Duodenal mucosa (tissue), 2 donors: ENCODE data around the gene SCAMP3.
"Not testable (repeated sequence)": the region's sequence is repeated elsewhere in the genome, so short reads cannot be mapped to it uniquely, and the experiment has no call there.

Source experiments
- H3K27ac ChIP-seq: one replicate; pipeline ENCODE4 v1.7.0; 2013; ENCODE audit warnings: low read depth, low read length
- H3K27me3 ChIP-seq, 2 donors: one replicate each; pipeline ENCODE4 v1.7.0; 2013; ENCODE audit warnings: low read length in 2 of 2, control low read depth in 1 of 2; ENCODE audit not compliant: insufficient read depth in 2 of 2, control insufficient read depth in 1 of 2
- H3K36me3 ChIP-seq, 2 donors: one replicate each; pipeline ENCODE4 v1.7.0; 2013; ENCODE audit warnings: low read length in 2 of 2, control low read depth in 1 of 2; ENCODE audit not compliant: insufficient read depth in 2 of 2, control insufficient read depth in 1 of 2
- H3K4me1 ChIP-seq, 2 donors: one replicate each; pipeline ENCODE4 v1.7.0; 2013; ENCODE audit warnings: low read length in 2 of 2, control low read depth in 1 of 2; ENCODE audit not compliant: insufficient read depth in 2 of 2, control insufficient read depth in 1 of 2
- H3K4me3 ChIP-seq, 2 donors: one replicate each; pipeline ENCODE4 v1.7.0; 2013; ENCODE audit warnings: low read length in 2 of 2, low read depth in 1 of 2
- H3K9ac ChIP-seq, 2 donors: one replicate each; pipeline ENCODE4 v1.7.0; 2013; ENCODE audit warnings: low read length in 2 of 2, low read depth in 1 of 2
- H3K9me3 ChIP-seq, 2 donors: one replicate each; pipeline ENCODE4 v1.7.0; 2013; ENCODE audit warnings: low read length in 2 of 2, control low read depth in 1 of 2; ENCODE audit not compliant: control insufficient read depth in 1 of 2

Gene SCAMP3

GRCh38 chr1:155219592-155220031 lies 42.5 kb downstream of the SCAMP3 start:
- Histone ChIP-seq H3K27me3 (no peaks in the 10 kb centered on the region), H3K27ac (no peak overlapping the region), H3K9ac (no peak overlapping the region), H3K36me3 (no peaks in the 10 kb centered on the region), H3K4me3 (no peak overlapping the region), H3K9me3 (no peaks in the 10 kb centered on the region), H3K4me1 (peaks cover 10% of the 10 kb centered on the region in 2 donors)

GRCh38 chr1:155218854-155219591 lies 43.1 kb downstream of the SCAMP3 start:
- Histone ChIP-seq H3K27ac (no peak overlapping the region), H3K9ac (no peak overlapping the region), H3K9me3 (no peaks in the 10 kb centered on the region), H3K4me3 (peak overlapping the region in 1 of 2 donors; percentile 12), H3K36me3 (no peaks in the 10 kb centered on the region), H3K27me3 (no peaks in the 10 kb centered on the region), H3K4me1 (peaks cover 10% of the 10 kb centered on the region in 2 donors)

GRCh38 chr1:155214702-155215101 lies 47.5 kb downstream of the SCAMP3 start:
- not testable (repeated sequence) for H3K27me3 ChIP-seq, H3K36me3 ChIP-seq, H3K27ac ChIP-seq, H3K4me3 ChIP-seq, H3K9ac ChIP-seq, H3K9me3 ChIP-seq
- H3K4me1 ChIP-seq: peaks cover 10 to 11% of the 10 kb centered on the region in 2 donors

GRCh38 chr1:155212051-155212440 lies 50.1 kb downstream of the SCAMP3 start:
- H3K36me3 ChIP-seq, H3K9me3 ChIP-seq, H3K27me3 ChIP-seq, H3K27ac ChIP-seq, H3K9ac ChIP-seq, H3K4me3 ChIP-seq: not testable (repeated sequence)
- peaks cover 19 to 23% of the 10 kb centered on the region in 2 donors for H3K4me1 ChIP-seq

GRCh38 chr1:155211381-155212050 lies 50.6 kb downstream of the SCAMP3 start:
- not testable (repeated sequence) for H3K9me3 ChIP-seq, H3K4me3 ChIP-seq, H3K9ac ChIP-seq, H3K27ac ChIP-seq, H3K36me3 ChIP-seq, H3K27me3 ChIP-seq
- peaks cover 21 to 26% of the 10 kb centered on the region in 2 donors for H3K4me1 ChIP-seq

- H3K9me3 ChIP-seq: no peaks in the 10 kb centered on the region
- H3K9ac ChIP-seq: no peak overlapping the region
- H3K4me1 ChIP-seq: peaks cover 21 to 26% of the 10 kb centered on the region in 2 donors
- H3K27ac ChIP-seq: no peak overlapping the region
- H3K27me3 ChIP-seq: no peaks in the 10 kb centered on the region
- peaks cover 0 to 4% of the 10 kb centered on the region in 2 donors for H3K36me3 ChIP-seq
- H3K4me3 ChIP-seq: no peak overlapping the region
These were observed 51.7 kb downstream of the SCAMP3 start for GRCh38 chr1:155210314-155211104.

GRCh38 chr1:155209312-155209721 lies 52.8 kb downstream of the SCAMP3 start:
- no peaks in the 10 kb centered on the region for H3K27me3 ChIP-seq
- H3K4me1 ChIP-seq: peaks cover 21 to 26% of the 10 kb centered on the region in 2 donors
- H3K4me3 ChIP-seq: peak overlapping the region; percentile 84 to 91
- no peaks in the 10 kb centered on the region for H3K9me3 ChIP-seq
- peak overlapping the region; percentile 99 for H3K27ac ChIP-seq
- H3K9ac ChIP-seq: peak overlapping the region; percentile 69 to 85
- H3K36me3 ChIP-seq: peaks cover 0 to 4% of the 10 kb centered on the region in 2 donors

- no peaks in the 10 kb centered on the region for H3K9me3 ChIP-seq
- H3K9ac ChIP-seq: peak within 1 kb of the TSS; percentile 71 to 85
- peak within 1 kb of the TSS; percentile 84 to 91 for H3K4me3 ChIP-seq
- H3K36me3 ChIP-seq: peaks cover 0 to 4% of the 10 kb centered on the region in 2 donors
- peaks cover 21 to 26% of the 10 kb centered on the region in 2 donors for H3K4me1 ChIP-seq
- H3K27me3 ChIP-seq: no peaks in the 10 kb centered on the region
- H3K27ac ChIP-seq: peak within 1 kb of the TSS; percentile 99
These were observed 53.4 kb downstream of the SCAMP3 start, which contains the start of gene MTX1 for GRCh38 chr1:155208541-155209311. Gene MTX1, plus strand, starts transcription at chr1:155208695. Its CDS starts 110 bp downstream, at chr1:155208805.

- H3K27ac ChIP-seq: peak within 1 kb of the TSS; percentile 99
- peak within 1 kb of the TSS; percentile 71 to 85 for H3K9ac ChIP-seq
- peaks cover 21 to 26% of the 10 kb centered on the region in 2 donors for H3K4me1 ChIP-seq
- peaks cover 0 to 4% of the 10 kb centered on the region in 2 donors for H3K36me3 ChIP-seq
- H3K9me3 ChIP-seq: no peaks in the 10 kb centered on the region
- peak within 1 kb of the TSS; percentile 84 to 91 for H3K4me3 ChIP-seq
- H3K27me3 ChIP-seq: no peaks in the 10 kb centered on the region
These were observed 54.2 kb downstream of the SCAMP3 start, which contains the start of gene THBS3 for GRCh38 chr1:155207806-155208540. Gene THBS3, minus strand, starts transcription at chr1:155207897. Its CDS starts 21 bp downstream, at chr1:155207876.
